Bronchial epithelial cell (primary cell): ENCODE results near the gene PCDHA2. TPM values are rescaled to one million over a fixed set of nuclear protein-coding genes. Genes with fewer than 3 reads are reported as not detected.

Experiments
- DNase-seq: peaks from one replicate; pipeline ENCODE4 v3.0.0-alpha.2; 2010; ENCODE audit warnings: low read depth
- FAIRE-seq: peaks from 2 replicates; lab custom pipeline; 2011; peaks lifted over from hg19 to GRCh38; lab: Jason Lieb, UNC
- H3K27me3 ChIP-seq: 2 replicates; pipeline ENCODE4 v1.5.1; 2011; ENCODE audit warnings: low read length; ENCODE audit not compliant: control insufficient read depth, insufficient read depth
- H3K36me3 ChIP-seq: 2 replicates; pipeline ENCODE4 v1.5.1; 2011; ENCODE audit warnings: low read length; ENCODE audit not compliant: control insufficient read depth, insufficient read depth
- H3K4me3 ChIP-seq: 2 replicates; pipeline ENCODE4 v1.5.1; 2011; ENCODE audit warnings: mild to moderate bottlenecking, low read depth, low read length, control low read depth
- CTCF ChIP-seq: IDR thresholded peaks from 2 replicates; pipeline ENCODE4 v1.5.1; 2011; ENCODE audit warnings: mild to moderate bottlenecking, moderate library complexity, low read length, control low read depth, inconsistent platforms; ENCODE audit not compliant: insufficient read depth, severe bottlenecking
- total RNA-seq: library from RNA; depleted of rRNA; stranded (reverse); fragments of >200 nt; gene quantifications from 2 replicates; pipeline ENCODE4 v1.2.1, GENCODE V29; 2014

PCDHA2 gene
- under 0.01 TPM in 1 of 2 replicates, not detected in the other for total RNA-seq

DNA sequence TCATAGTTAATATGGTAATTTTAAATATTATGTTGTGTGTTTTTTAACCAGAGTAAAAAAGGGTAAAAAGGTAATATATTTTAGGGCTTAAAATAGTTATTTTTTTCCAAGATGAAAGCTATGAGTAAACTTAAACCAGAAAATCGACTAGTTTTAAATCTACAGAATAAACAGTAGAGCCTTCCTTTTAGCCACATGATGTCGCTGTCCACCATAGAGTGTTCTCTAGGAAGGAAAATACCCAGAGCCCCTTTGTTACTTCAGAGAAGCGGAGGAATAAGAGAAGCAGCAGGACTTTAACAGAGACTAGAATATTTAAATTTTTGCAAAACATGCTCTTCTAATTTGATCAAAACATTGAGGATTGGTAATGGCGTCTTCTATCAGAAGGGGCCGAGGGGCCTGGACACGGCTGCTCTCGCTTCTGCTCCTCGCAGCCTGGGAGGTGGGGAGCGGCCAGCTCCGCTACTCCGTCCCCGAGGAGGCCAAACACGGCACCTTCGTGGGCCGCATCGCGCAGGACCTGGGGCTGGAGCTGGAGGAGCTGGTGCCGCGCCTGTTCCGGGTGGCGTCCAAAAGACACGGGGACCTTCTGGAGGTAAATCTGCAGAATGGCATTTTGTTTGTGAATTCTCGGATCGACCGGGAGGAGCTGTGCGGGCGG lies at the start of gene PCDHA2:
PCDHA2 (plus strand) TSS at position 258 of the 664 bp plus-strand sequence.
- DNase-seq: no peak
- Histone ChIP-seq H3K27me3 (no peaks in the 10 kb centered on the region), H3K36me3 (no peaks in the 10 kb centered on the region), H3K4me3 (no peak within 1 kb of the TSS)
- FAIRE-seq: no peak
- TF ChIP-seq CTCF: no peak

DNA sequence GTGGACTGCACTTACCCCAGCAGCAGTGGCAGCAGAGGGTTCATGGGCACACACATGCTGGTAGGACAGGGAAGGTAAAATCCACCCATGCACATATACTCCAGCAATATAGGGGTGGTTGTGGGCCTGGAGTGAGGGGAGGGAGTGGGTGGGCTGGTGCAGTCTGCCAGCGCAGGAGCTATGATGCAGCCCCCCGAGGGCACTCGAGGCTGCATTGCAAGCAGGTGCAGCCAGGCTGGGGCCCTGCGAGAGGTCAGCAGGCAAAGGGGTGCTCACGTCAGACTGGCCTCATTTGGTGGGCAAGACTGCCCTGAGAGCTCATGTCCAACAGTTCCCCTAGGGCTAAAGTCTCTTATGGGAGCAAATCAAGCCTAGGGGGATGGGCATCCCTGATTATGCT lies 41.1 kb upstream of the PCDHA2 start:
- H3K27me3 ChIP-seq: no peaks in the 10 kb centered on the region
- DNase-seq: no peak
- H3K36me3 ChIP-seq: no peaks in the 10 kb centered on the region
- no peak for FAIRE-seq
- no peak for TF ChIP-seq CTCF
- no peak overlapping the region for H3K4me3 ChIP-seq

DNA sequence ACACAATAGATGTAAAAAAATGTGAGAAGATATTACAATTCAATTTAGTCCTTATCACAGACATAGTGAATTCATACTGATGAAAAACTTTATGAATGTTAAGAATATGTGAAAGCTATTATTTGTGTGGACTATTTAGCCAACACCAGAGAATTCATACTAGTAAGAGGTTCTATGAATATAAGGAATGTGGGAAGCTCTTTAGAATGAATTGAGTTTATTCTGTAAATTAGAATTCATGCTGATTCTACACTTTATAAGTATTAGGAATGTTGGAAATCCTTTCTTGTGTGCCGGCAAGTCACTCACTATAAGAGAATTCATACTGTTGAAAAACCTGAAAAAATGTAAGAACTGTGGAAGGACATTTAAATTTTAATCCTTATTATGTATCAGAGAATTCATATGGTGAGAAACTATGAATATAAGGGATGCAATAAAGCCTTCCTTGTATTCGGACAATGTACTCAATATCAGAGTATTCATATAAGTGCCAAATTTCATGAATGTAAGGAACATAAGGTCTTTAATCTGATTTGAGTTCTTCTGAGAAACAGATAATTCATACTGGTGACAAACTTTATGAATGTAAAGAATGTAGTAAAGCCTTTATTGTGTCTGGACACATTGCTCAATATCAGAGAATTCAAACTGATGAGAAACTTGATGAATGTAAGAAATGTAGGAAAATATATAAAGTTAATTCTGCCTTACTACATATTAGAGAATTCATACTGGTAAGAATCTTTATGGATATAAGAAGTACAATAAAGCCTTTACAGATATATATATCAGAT lies 30.3 kb upstream of the PCDHA2 start:
- no peak for FAIRE-seq

DNA sequence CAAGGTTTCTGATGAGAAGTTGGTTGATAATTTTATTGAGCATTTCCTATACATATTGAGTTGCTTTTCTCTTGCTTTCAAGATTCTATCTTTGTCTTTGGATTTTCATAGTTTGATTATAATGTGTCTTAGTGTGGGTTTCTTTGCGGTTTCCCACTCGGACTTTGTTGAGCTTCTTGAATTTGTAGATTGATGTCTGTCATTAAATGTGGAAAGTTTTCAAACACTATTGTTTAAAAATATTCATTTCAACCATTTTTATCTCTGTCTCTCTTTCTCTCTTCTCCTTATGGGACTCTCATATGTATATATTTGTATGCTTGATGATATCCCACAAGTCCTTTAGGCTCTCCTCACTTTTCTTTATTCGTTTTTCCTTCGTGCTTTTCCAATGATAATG lies 27.2 kb upstream of the PCDHA2 start:
- H3K4me3 ChIP-seq: no peak overlapping the region
- TF ChIP-seq CTCF: no peak
- H3K36me3 ChIP-seq: no peaks in the 10 kb centered on the region
- no peaks in the 10 kb centered on the region for H3K27me3 ChIP-seq
- DNase-seq: no peak
- no peak for FAIRE-seq

More for the DNA sequence above, 30.3 kb upstream of the PCDHA2 start:
- Histone ChIP-seq H3K4me3 (no peak overlapping the region), H3K36me3 (no peaks in the 10 kb centered on the region), H3K27me3 (no peaks in the 10 kb centered on the region)
- peak; percentile 0 for DNase-seq
- no peak for TF ChIP-seq CTCF

- Histone ChIP-seq H3K4me3 (no peak overlapping the region), H3K27me3 (no peaks in the 10 kb centered on the region), H3K36me3 (no peaks in the 10 kb centered on the region)
- TF ChIP-seq CTCF: no peak
- FAIRE-seq: no peak
- DNase-seq: no peak
Observed at GRCh38 chr5:140780512-140780911, 14.1 kb upstream of the PCDHA2 start.
